OCI-LY7 (cell line): ENCODE results near the gene KCNQ1OT1. TPM values are rescaled to one million over a fixed set of nuclear protein-coding genes. Genes with fewer than 3 reads are reported as not detected.

Experiments used
- BruUV-seq: library from RNA; stranded (reverse); fragments of 400-500 nt; replicated peaks from 2 replicates; lab custom pipeline; 2021; lab: Mats Ljungman, UMichigan
- CTCF ChIA-PET: fragments of 300-600 bp; sonication (Branson Sonifier 250); formaldehyde crosslinking; loops from one replicate; lab custom pipeline; 2022; ENCODE audit warnings: antibody characterized with exemption; ENCODE audit not compliant: unreplicated experiment; lab: Charles Lee
- POLR2A ChIA-PET: fragments of 300-600 bp; sonication (Branson Sonifier 250); formaldehyde crosslinking; loops from one replicate; lab custom pipeline; 2022; ENCODE audit warnings: antibody characterized with exemption; lab: Charles Lee
- DNase-seq: peaks from one replicate; pipeline ENCODE4 v3.0.0-alpha.2; 2015; ENCODE audit warnings: low spot score
- H2AFZ ChIP-seq: fragments of 200-600 bp; sonication (generic), shearing (Covaris generic); 2 replicates; pipeline ENCODE4 v1.6.1; 2014; ENCODE audit warnings: mild to moderate bottlenecking, antibody characterized with exemption, low read length, moderate library complexity
- H3K27ac ChIP-seq: fragments of 200-600 bp; sonication (generic); 2 replicates; pipeline ENCODE4 v1.5.1; 2014; ENCODE audit warnings: mixed run types, low read depth, mild to moderate bottlenecking, moderate library complexity, low read length, inconsistent platforms; ENCODE audit not compliant: poor library complexity, severe bottlenecking
- H3K36me3 ChIP-seq: fragments of 200-600 bp; sonication (generic); 2 replicates; pipeline ENCODE4 v1.6.1; 2014; ENCODE audit warnings: mild to moderate bottlenecking, antibody characterized with exemption, low read length, moderate library complexity, mixed read lengths; ENCODE audit not compliant: insufficient read depth
- H3K4me1 ChIP-seq: fragments of 200-600 bp; sonication (generic); 2 replicates; pipeline ENCODE4 v1.5.1; 2014; ENCODE audit warnings: mild to moderate bottlenecking, low read length; ENCODE audit not compliant: insufficient read depth, poor library complexity, severe bottlenecking
- H3K4me2 ChIP-seq: fragments of 200-600 bp; sonication (generic); 2 replicates; pipeline ENCODE4 v1.6.1; 2014; ENCODE audit warnings: mild to moderate bottlenecking, low read length
- H3K4me3 ChIP-seq: fragments of 200-600 bp; sonication (generic); 2 replicates; pipeline ENCODE4 v1.5.1; 2014; ENCODE audit warnings: mild to moderate bottlenecking, low read depth, low read length; ENCODE audit not compliant: poor library complexity, severe bottlenecking
- H3K79me2 ChIP-seq: fragments of 200-600 bp; sonication (generic); 2 replicates; pipeline ENCODE4 v1.6.1; 2016; ENCODE audit warnings: low read depth, mild to moderate bottlenecking, low read length, moderate library complexity, mixed read lengths; ENCODE audit not compliant: insufficient read depth
- H3K9me2 ChIP-seq: fragments of 200-600 bp; sonication (generic); 2 replicates; pipeline ENCODE4 v1.6.1; 2016; ENCODE audit warnings: mild to moderate bottlenecking, low read length, mixed read lengths; ENCODE audit not compliant: insufficient read depth
- H3K9me3 ChIP-seq: fragments of 200-600 bp; sonication (generic); 2 replicates; pipeline ENCODE4 v1.6.1; 2014; ENCODE audit warnings: mild to moderate bottlenecking, mixed run types, low read length, mixed read lengths
- H4K20me1 ChIP-seq: fragments of 200-600 bp; sonication (generic); 2 replicates; pipeline ENCODE4 v1.6.1; 2014; ENCODE audit warnings: mild to moderate bottlenecking, antibody characterized with exemption, low read length, moderate library complexity, mixed read lengths; ENCODE audit not compliant: insufficient read depth
- CTCF ChIP-seq: fragments of 200-600 bp; sonication (generic); conservative IDR thresholded peaks from 2 replicates; pipeline ENCODE4 v1.5.1; 2014; ENCODE audit warnings: mild to moderate bottlenecking, antibody characterized with exemption, low read length, moderate library complexity, mixed read lengths
- EZH2phosphoT487 ChIP-seq: fragments of 200-600 bp; sonication (generic); IDR thresholded peaks from 2 replicates; pipeline ENCODE4 v1.6.1; 2018; ENCODE audit warnings: low read depth, borderline replicate concordance, mild to moderate bottlenecking, mixed run types, antibody characterized with exemption, low read length, moderate library complexity, mixed read lengths
- intact Hi-C: fragments of 100-400 bp; cut with micrococcal nuclease; formaldehyde crosslinking; loops from one replicate; pipeline ENCODE4 v1.10.0; 2022; ENCODE audit not compliant: unreplicated experiment
- total RNA-seq, 2 experiments: library from RNA; depleted of rRNA in 1 of 2; stranded (reverse); fragments of >200 nt in 1 of 2; shearing (Covaris generic) in 1 of 2; gene quantifications; 2 replicates each; pipeline ENCODE4 v1.2.3, GENCODE V29; 2014 to 2022

Gene KCNQ1OT1
- total RNA-seq, 2 experiments from 2014 or later: 2.9 to 3.4 TPM

GRCh38 chr11:2730272-2731129 lies 30.7 kb upstream of the KCNQ1OT1 start:
- no peaks in the 10 kb centered on the region for H3K9me2 ChIP-seq
- H3K4me1 ChIP-seq: no peaks in the 10 kb centered on the region
- no peaks in the 10 kb centered on the region for H3K79me2 ChIP-seq
- intact Hi-C loops: no loop called here
- H3K4me3 ChIP-seq: no peak overlapping the region
- TF ChIP-seq CTCF (no peak), EZH2phosphoT487 (no peak)
- H4K20me1 ChIP-seq: no peaks in the 10 kb centered on the region
- DNase-seq: no peak
- no peaks in the 10 kb centered on the region for H3K9me3 ChIP-seq
- H3K36me3 ChIP-seq: no peaks in the 10 kb centered on the region
- BruUV-seq: no TSS peak
- CTCF ChIA-PET: no interaction called here
- no peak overlapping the region for H3K4me2 ChIP-seq
- H2AFZ ChIP-seq: no peak overlapping the region
- POLR2A ChIA-PET: interaction anchor here (0.6 kb wide), 1 partner anchor 924 kb away, joined by 4 read pairs; no protein-coding TSS in a partner anchor
- H3K27ac ChIP-seq: no peak overlapping the region

GRCh38 chr11:2729841-2730240 lies 30.0 kb upstream of the KCNQ1OT1 start:
- Histone ChIP-seq H3K36me3 (no peaks in the 10 kb centered on the region), H4K20me1 (no peaks in the 10 kb centered on the region), H3K4me3 (no peak overlapping the region), H3K9me3 (no peaks in the 10 kb centered on the region), H3K9me2 (no peaks in the 10 kb centered on the region), H3K27ac (no peak overlapping the region), H3K4me2 (no peak overlapping the region), H3K79me2 (no peaks in the 10 kb centered on the region), H2AFZ (no peak overlapping the region), H3K4me1 (no peaks in the 10 kb centered on the region)
- ChIA-PET CTCF (no interaction called here), POLR2A (no interaction called here)
- DNase-seq: no peak
- BruUV-seq: no TSS peak
- TF ChIP-seq CTCF: no peak
- TF ChIP-seq EZH2phosphoT487: no peak
- intact Hi-C loops: no loop called here

- TF ChIP-seq EZH2phosphoT487 (no peak), CTCF (no peak)
- BruUV-seq: no TSS peak
- H3K4me2 ChIP-seq: no peak overlapping the region
- H2AFZ ChIP-seq: no peak overlapping the region
- no peak for DNase-seq
- H3K4me3 ChIP-seq: no peak overlapping the region
- no peak overlapping the region for H3K27ac ChIP-seq
- no peaks in the 10 kb centered on the region for H3K4me1 ChIP-seq
- no peaks in the 10 kb centered on the region for H3K79me2 ChIP-seq
- intact Hi-C loops: no loop called here
- CTCF ChIA-PET: no interaction called here
- no peaks in the 10 kb centered on the region; the same call in 1 of the 2 replicates for H4K20me1 ChIP-seq
- H3K36me3 ChIP-seq: no peaks in the 10 kb centered on the region
- POLR2A ChIA-PET: no interaction called here
- H3K9me3 ChIP-seq: no peaks in the 10 kb centered on the region
- no peaks in the 10 kb centered on the region for H3K9me2 ChIP-seq
Measured at GRCh38 chr11:2728663-2729332, 29.0 kb upstream of the KCNQ1OT1 start.
